GM21381 (cell line): ENCODE results near the gene ACBD6.

Experiments
- ATAC-seq: cut with Tn5 transposase; IDR thresholded peaks from one replicate; pipeline ENCODE4 v1.9.1; 2021; ENCODE audit warnings: mild to moderate bottlenecking, moderate library complexity; ENCODE audit not compliant: unreplicated experiment

ACBD6 gene

DNA sequence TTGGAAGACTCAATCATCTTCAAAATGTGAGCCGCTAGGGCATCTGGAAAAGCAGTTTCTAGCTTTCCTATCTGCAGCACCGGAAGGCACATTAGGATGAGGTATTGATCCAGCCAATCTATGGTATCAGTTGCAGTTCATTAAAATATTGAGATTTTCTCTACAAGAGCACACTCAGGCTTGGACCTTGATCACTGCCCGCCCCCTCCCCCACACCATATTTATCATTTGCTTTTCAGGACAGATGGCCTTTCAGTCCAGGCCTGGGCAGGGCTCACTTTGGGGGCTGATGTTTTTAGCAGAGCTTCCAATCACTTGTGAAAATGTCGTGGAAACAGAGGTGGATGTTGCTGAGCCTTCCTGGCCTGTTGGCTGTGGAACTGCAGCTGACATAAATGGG is 254.8 kb downstream of the ACBD6 start:
- ATAC-seq = no peak

GRCh38 chr1:180247061-180247460 is 255.3 kb downstream of the ACBD6 start:
- no peak for ATAC-seq

DNA sequence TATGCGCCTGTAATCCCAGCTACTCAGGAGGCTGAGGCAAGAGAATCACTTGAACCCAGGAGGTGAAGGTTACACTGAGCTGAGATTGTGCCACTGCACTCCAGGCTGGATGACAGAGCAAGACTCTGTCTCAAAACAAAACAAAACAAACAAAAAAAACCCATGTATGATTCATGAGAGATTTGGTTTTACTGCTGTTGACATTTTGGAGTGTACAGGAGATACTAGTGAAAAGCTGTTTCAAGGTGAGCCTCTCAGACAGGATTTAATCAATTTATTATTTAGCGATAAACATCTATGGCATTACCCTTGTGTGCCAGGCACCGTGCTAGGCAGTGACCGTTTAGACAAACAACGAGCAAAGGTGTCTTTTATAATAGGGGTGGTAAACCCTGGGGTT is 255.8 kb downstream of the ACBD6 start:
- ATAC-seq = no peak

GRCh38 chr1:180244840-180245239 is 257.5 kb downstream of the ACBD6 start:
- ATAC-seq = no peak

- ATAC-seq = no peak
These were observed 258.7 kb downstream of the ACBD6 start for GRCh38 chr1:180243517-180244221.

DNA sequence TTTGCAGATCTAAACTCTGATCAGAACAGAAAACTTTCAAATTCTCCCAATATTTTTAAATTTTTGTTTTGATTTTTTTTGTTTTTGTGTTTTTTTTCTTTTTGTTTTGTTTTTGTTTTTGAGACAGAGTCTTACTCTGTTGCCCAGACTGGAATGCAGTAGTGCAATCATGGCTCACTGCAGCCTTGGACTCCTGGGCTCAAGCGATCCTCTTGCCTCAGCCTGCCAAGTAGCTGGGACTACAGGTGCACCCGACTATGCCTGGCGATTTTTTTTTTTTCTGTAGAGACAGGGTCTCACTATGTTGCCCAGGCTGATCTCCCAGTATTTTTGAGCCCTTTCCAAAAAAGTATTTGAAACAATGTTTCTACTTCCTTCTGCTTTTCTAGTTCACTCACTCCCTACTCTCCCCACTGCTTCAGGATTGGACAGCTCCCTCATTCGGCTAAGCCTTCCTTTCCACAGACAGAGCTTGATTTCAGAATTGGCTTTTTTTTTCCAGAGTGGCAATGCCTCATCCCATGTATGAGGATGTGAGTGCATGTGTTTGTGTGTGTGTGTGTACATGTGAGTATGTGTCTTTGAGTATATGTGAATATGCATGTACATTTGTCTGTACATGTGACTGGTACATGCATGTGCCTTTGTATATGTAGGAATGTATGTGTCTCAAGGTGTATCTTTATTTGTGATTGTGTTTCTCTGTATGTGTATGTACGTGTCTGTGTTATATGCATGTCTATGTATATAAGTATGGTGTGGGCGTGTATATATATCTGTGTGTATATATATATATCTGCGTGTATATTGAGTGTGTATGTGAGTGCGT is 260.4 kb downstream of the ACBD6 start:
- no peak for ATAC-seq

DNA sequence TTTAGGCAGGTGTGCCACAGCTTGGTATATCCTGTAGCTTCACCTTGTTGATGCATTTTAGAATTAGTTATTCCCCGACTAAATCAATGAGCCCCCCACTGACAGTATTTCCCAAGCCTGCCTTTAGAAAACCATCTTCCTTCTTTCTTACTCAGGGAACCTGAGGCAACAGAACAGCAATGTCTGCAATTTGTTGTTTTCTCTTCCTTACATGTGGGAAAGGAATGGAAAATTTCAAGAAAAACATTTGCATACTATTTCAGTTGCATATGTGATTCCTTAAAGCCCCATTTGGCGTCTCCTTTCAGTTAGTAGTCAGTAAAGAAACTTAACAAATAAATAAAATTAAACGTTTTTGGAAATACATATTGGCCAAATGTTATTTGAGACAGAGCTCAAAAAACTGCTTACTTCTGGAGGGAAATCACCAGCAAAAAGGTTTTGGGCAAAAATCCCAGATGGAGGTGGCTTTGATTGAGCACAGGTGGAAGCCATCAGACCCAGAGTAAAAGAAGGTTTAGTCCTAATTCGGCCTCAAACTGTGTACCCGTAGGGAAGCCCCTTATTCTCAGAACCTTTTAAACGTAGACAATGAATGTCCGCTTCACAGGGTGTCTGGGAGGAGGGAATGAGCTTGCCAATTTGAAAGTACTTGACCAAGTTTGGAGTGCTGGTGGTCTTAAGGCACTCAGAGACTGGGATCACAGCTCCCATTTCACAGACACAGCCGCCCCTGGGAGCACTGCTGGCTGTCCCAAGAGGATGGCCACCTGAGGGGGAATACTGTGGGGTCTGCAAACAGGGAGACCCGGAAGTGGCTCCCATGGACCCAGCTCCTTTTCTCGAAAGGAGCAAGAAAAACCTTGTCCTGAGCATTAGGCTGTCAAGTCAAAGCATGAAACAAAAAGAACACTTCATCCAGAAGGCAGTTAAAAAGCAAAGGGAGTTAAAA is 263.0 kb downstream of the ACBD6 start:
- no peak for ATAC-seq

GRCh38 chr1:180238675-180239074 is 263.7 kb downstream of the ACBD6 start:
- ATAC-seq = no peak
